A549 (cell line): ENCODE data around the gene TBX1. TPM values are rescaled to one million over a fixed set of nuclear protein-coding genes. Genes with fewer than 3 reads are reported as not detected.

Experiments
- ATAC-seq, 2 experiments: fragments of 200-7000 bp in 1 of 2; fragments of >200 bp in 1 of 2; cut with Nextera tagmentation in 1 of 2; cut with Tn5 transposase in 1 of 2; 3 replicates each; pipeline versions ENCODE4 v1.8.0 to v1.9.1; 2018 to 2020; ENCODE audit warnings: mild to moderate bottlenecking in 1 of 2, moderate library complexity in 1 of 2
- CTCF ChIA-PET: fragments of 300-600 bp; sonication (Branson Sonifier 250); formaldehyde crosslinking; extraction: SDS; loops from one replicate; lab custom pipeline; 2021; ENCODE audit warnings: antibody characterized with exemption, inconsistent platforms; lab: Yijun Ruan, JAX
- POLR2A ChIA-PET: fragments of 350-600 bp; formaldehyde crosslinking; extraction: SDS; loops from one replicate; lab custom pipeline; 2021; ENCODE audit warnings: antibody characterized with exemption, inconsistent platforms; lab: Yijun Ruan, JAX
- DNase-seq, 2 experiments: peaks; one replicate each; pipeline versions ENCODE4 v3.0.0 to v3.0.0-alpha.2; 2011 to 2016; ENCODE audit warnings: low read depth in 1 of 2, low spot score in 1 of 2
- FAIRE-seq: peaks from 2 replicates; lab custom pipeline; 2011; peaks lifted over from hg19 to GRCh38; lab: Jason Lieb, UNC
- H3K27ac ChIP-seq, 2 experiments: fragments of >200 bp; sonication (Bioruptor Twin); formaldehyde crosslinking; 3 replicates each; pipeline ENCODE4 v1.5.1; 2016 to 2017
- H3K4me1 ChIP-seq: fragments of >200 bp; sonication (Bioruptor Twin); formaldehyde crosslinking; 3 replicates; pipeline ENCODE4 v1.6.1; 2016
- H3K4me2 ChIP-seq: fragments of >200 bp; sonication (Bioruptor Twin); formaldehyde crosslinking; 3 replicates; pipeline ENCODE4 v1.6.1; 2016
- H3K4me3 ChIP-seq: fragments of >200 bp; sonication (Bioruptor Twin); formaldehyde crosslinking; 3 replicates; pipeline ENCODE4 v1.5.1; 2016
- H3K9me3 ChIP-seq: fragments of >200 bp; sonication (Bioruptor Twin); formaldehyde crosslinking; 3 replicates; pipeline ENCODE4 v1.6.1; 2016
- CBX8 ChIP-seq: fragments of 200-600 bp; sonication (generic); IDR thresholded peaks from 2 replicates; pipeline ENCODE4 v1.6.1; 2016
- E2F6 ChIP-seq: IDR thresholded peaks from 2 replicates; pipeline ENCODE4 v1.6.1; 2012; ENCODE audit warnings: low read depth, borderline replicate concordance
- EP300 ChIP-seq, 2 experiments: fragments of >200 bp; sonication (Bioruptor Twin); formaldehyde crosslinking; IDR thresholded peaks; 2 replicates in 1 of 2; 3 replicates in 1 of 2; pipeline ENCODE4 v1.6.1; 2016 to 2017
- FOSB ChIP-seq: fragments of 250-450 bp; sonication (Bioruptor Pico); IDR thresholded peaks from 2 replicates; pipeline ENCODE4 v1.5.0; 2020; ENCODE audit warnings: mild to moderate bottlenecking, moderate library complexity
- HMGXB4 ChIP-seq: fragments of 250-450 bp; sonication (Bioruptor Pico); IDR thresholded peaks from 2 replicates; pipeline ENCODE4 v1.5.0; 2021; ENCODE audit warnings: mild to moderate bottlenecking, moderate library complexity, borderline replicate concordance
- HOXA7 ChIP-seq: fragments of 250-450 bp; sonication (Bioruptor Pico); IDR thresholded peaks from 2 replicates; pipeline ENCODE4 v1.5.0; 2020; ENCODE audit warnings: mild to moderate bottlenecking, moderate library complexity
- JUNB ChIP-seq: fragments of >200 bp; sonication (Bioruptor Twin); formaldehyde crosslinking; IDR thresholded peaks from 2 replicates; pipeline ENCODE4 v1.6.1; 2016
- KDM5A ChIP-seq: fragments of 200-600 bp; sonication (generic); IDR thresholded peaks from 2 replicates; pipeline ENCODE4 v1.6.1; 2016; ENCODE audit warnings: antibody characterized with exemption, mild to moderate bottlenecking
- MAFK ChIP-seq: fragments of 450-650 bp; IDR thresholded peaks from 2 replicates; pipeline ENCODE4 v1.6.1; 2014; ENCODE audit not compliant: partially characterized antibody
- NFE2L2 ChIP-seq: fragments of 150-350 bp; conservative IDR thresholded peaks from 2 replicates; pipeline ENCODE4 v1.6.1; 2014; ENCODE audit warnings: low read length
- NPAS2 ChIP-seq: fragments of 250-450 bp; sonication (Bioruptor Pico); IDR thresholded peaks from 2 replicates; pipeline ENCODE4 v1.8.0; 2022; ENCODE audit warnings: mild to moderate bottlenecking, moderate library complexity, borderline replicate concordance
- PHF8 ChIP-seq: fragments of 200-600 bp; sonication (generic); IDR thresholded peaks from 2 replicates; pipeline ENCODE4 v1.6.1; 2016; ENCODE audit warnings: low read depth, mild to moderate bottlenecking, antibody characterized with exemption, moderate library complexity, borderline replicate concordance
- POLR2AphosphoS2 ChIP-seq: conservative IDR thresholded peaks from 2 replicates; pipeline ENCODE4 v1.6.1; 2012; ENCODE audit warnings: low read length, improper control_type of control experiment, inconsistent platforms
- RARB ChIP-seq: fragments of 250-450 bp; sonication (Bioruptor Pico); IDR thresholded peaks from 2 replicates; pipeline ENCODE4 v1.8.0; 2021; ENCODE audit warnings: mild to moderate bottlenecking, moderate library complexity
- SREBF2 ChIP-seq: fragments of 450-650 bp; IDR thresholded peaks from 2 replicates; pipeline ENCODE4 v1.6.1; 2014; ENCODE audit warnings: mild to moderate bottlenecking, moderate library complexity
- ZNF302 ChIP-seq: fragments of 250-450 bp; sonication (Bioruptor Pico); IDR thresholded peaks from 2 replicates; pipeline ENCODE4 v1.9.0; 2021; ENCODE audit warnings: inconsistent platforms, mild to moderate bottlenecking, moderate library complexity
- WGBS: methylation state at CpG from one replicate; pipeline ENCODE4 v1.1.6; 2017; ENCODE audit errors: missing lambda C conversion rate; 5-methylcytosine and 5-hydroxymethylcytosine counted together
- polyA plus RNA-seq, 4 experiments: library from polyadenylated mRNA; depleted of rRNA in 3 of 4; stranded (reverse); fragments of >200 nt; fragmentation: RNase III in 1 of 4; extraction: RNeasy Plus Mini Kit Qiagen cat#74134 plus additional on column Dnase treatment in 1 of 4; gene quantifications; 2 replicates in 3 of 4; 3 replicates in 1 of 4; pipeline ENCODE4 v1.2.3, GENCODE V29; 2011 to 2017
- TF ChIP-seq, protein P1 (sequence below): IDR thresholded peaks from 2 replicates; pipeline ENCODE4 v1.6.1; 2012
- TF ChIP-seq, protein P2 (sequence below): fragments of 450-650 bp; IDR thresholded peaks from 2 replicates; pipeline ENCODE4 v1.6.1; 2014; ENCODE audit warnings: antibody characterized with exemption
- TF ChIP-seq, protein P3 (sequence below): fragments of 200-600 bp; sonication (generic); IDR thresholded peaks from 2 replicates; pipeline ENCODE4 v1.6.1; 2016; ENCODE audit warnings: antibody characterized with exemption, mild to moderate bottlenecking, moderate library complexity

The TBX1 gene
- polyA plus RNA-seq, 2 of the 4 experiments (the other 2 are of a cell fraction): 0.30 to 2.8 TPM

DNA sequence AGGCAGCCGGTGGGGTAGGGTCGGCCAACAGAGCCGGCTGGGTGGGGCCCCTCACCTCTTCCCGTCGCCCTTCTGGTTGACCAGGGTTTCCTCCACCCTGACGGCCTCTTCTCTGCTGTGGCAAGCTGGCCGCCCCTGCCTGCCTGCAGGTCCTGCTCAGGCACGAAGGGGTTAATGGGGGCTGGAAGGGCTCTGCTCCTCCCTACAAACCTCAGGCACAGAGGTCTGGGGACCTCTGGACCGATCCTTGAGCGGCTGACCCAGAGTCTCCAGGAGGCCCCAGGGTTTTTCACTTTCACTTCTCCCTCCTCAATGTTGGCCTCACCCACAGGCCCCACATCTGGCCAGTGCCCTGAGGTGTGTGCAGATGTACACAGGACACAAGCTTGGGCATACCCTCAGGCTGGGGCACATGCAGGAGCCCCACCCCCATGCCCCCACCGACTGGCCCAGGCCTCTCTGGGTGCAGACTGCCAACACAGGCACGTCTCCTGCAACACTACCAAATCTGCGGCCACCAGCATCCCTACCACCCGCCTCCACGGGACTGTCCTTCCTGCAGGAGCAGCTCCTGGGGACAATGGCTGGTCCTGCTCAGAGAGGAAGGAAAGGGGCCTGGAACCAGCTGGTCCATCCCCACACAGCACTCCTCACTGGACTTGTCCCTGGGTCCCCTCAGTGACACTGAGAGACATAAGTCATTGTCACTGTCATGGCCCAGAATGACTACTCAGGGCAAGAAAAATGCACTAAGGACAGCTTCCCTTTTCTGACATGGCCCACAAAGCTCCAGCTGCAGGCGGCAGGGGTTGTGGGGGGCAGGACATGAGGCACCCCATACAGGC, 3.2 kb upstream of the TBX1 start:
- H3K4me2 ChIP-seq: peak overlapping the region; percentile 81
- ChIA-PET POLR2A (no interaction called here), CTCF (interaction anchor here (1.0 to 6.2 kb wide), 14 partner anchors 10 to 196 kb away, joined by 3 to 62 read pairs (median 4); partner anchors contain the start of genes GNB1L and RTL10)
- no peak for TF ChIP-seq POLR2AphosphoS2
- no peak for TF ChIP-seq HMGXB4 (CRISPR knock-in tag)
- no peak for TF ChIP-seq KDM5A
- TF ChIP-seq EP300 (IDR thresholded peaks at IDR 0.05): no peak
- TF ChIP-seq NFE2L2: no peak
- TF ChIP-seq JUNB: no peak
- no peak for TF ChIP-seq PHF8
- no peak for TF ChIP-seq NPAS2
- TF ChIP-seq, protein P1, sequence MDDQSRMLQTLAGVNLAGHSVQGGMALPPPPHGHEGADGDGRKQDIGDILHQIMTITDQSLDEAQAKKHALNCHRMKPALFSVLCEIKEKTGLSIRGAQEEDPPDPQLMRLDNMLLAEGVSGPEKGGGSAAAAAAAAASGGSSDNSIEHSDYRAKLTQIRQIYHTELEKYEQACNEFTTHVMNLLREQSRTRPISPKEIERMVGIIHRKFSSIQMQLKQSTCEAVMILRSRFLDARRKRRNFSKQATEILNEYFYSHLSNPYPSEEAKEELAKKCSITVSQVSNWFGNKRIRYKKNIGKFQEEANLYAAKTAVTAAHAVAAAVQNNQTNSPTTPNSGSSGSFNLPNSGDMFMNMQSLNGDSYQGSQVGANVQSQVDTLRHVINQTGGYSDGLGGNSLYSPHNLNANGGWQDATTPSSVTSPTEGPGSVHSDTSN: no peak
- TF ChIP-seq, protein P2, sequence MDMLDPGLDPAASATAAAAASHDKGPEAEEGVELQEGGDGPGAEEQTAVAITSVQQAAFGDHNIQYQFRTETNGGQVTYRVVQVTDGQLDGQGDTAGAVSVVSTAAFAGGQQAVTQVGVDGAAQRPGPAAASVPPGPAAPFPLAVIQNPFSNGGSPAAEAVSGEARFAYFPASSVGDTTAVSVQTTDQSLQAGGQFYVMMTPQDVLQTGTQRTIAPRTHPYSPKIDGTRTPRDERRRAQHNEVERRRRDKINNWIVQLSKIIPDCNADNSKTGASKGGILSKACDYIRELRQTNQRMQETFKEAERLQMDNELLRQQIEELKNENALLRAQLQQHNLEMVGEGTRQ: no peak
- no peak for TF ChIP-seq ZNF302 (CRISPR knock-in tag)
- no peak for TF ChIP-seq FOSB (CRISPR knock-in tag)
- no peak for TF ChIP-seq E2F6
- TF ChIP-seq MAFK: no peak
- no peak for TF ChIP-seq CBX8
- no peak for TF ChIP-seq HOXA7 (CRISPR knock-in tag)
- TF ChIP-seq, protein P3, sequence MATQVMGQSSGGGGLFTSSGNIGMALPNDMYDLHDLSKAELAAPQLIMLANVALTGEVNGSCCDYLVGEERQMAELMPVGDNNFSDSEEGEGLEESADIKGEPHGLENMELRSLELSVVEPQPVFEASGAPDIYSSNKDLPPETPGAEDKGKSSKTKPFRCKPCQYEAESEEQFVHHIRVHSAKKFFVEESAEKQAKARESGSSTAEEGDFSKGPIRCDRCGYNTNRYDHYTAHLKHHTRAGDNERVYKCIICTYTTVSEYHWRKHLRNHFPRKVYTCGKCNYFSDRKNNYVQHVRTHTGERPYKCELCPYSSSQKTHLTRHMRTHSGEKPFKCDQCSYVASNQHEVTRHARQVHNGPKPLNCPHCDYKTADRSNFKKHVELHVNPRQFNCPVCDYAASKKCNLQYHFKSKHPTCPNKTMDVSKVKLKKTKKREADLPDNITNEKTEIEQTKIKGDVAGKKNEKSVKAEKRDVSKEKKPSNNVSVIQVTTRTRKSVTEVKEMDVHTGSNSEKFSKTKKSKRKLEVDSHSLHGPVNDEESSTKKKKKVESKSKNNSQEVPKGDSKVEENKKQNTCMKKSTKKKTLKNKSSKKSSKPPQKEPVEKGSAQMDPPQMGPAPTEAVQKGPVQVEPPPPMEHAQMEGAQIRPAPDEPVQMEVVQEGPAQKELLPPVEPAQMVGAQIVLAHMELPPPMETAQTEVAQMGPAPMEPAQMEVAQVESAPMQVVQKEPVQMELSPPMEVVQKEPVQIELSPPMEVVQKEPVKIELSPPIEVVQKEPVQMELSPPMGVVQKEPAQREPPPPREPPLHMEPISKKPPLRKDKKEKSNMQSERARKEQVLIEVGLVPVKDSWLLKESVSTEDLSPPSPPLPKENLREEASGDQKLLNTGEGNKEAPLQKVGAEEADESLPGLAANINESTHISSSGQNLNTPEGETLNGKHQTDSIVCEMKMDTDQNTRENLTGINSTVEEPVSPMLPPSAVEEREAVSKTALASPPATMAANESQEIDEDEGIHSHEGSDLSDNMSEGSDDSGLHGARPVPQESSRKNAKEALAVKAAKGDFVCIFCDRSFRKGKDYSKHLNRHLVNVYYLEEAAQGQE: no peak
- no peak for TF ChIP-seq SREBF2
- no peak for TF ChIP-seq RARB (CRISPR knock-in tag)
- peak in 1 of 2 experiments; percentile 45; a peak in 3 of 6 replicates for ATAC-seq
- no peak for FAIRE-seq
- peak overlapping the region in 1 of 2 experiments; percentile 85; a peak in 4 of 6 replicates for H3K27ac ChIP-seq
- DNase-seq: no peak
- H3K4me3 ChIP-seq: no peak overlapping the region; the same call in 2 of the 3 replicates
- WGBS: 67% methylated on average over 11 of the region's 16 CpGs
- no peaks in the 10 kb centered on the region for H3K9me3 ChIP-seq
- H3K4me1 ChIP-seq: peaks cover 4% of the 10 kb centered on the region; the same call in 1 of the 3 replicates
